Suprapubic skin (tissue), 4 donors: ENCODE data around the gene ATF2. TPM values are rescaled to one million over a fixed set of nuclear protein-coding genes. Genes with fewer than 3 reads are reported as not detected.

Experiments
- DNase-seq, 2 donors: peaks; one replicate each; pipeline ENCODE4 v3.0.0-alpha.2; 2019; ENCODE audit warnings: low spot score in 2 of 2
- H3K27ac ChIP-seq: fragments of 200-600 bp; sonication (generic); one replicate; pipeline ENCODE4 v1.5.1; 2019
- H3K27me3 ChIP-seq: fragments of 200-600 bp; sonication (generic); one replicate; pipeline ENCODE4 v1.5.1; 2019
- H3K36me3 ChIP-seq: fragments of 200-600 bp; sonication (generic); one replicate; pipeline ENCODE4 v1.5.1; 2019
- H3K4me1 ChIP-seq: fragments of 200-600 bp; sonication (generic); one replicate; pipeline ENCODE4 v1.5.1; 2019
- H3K4me3 ChIP-seq: fragments of 200-600 bp; sonication (generic); one replicate; pipeline ENCODE4 v1.5.1; 2019; ENCODE audit warnings: mild to moderate bottlenecking
- H3K9me3 ChIP-seq: fragments of 200-600 bp; sonication (generic); one replicate; pipeline ENCODE4 v1.5.1; 2019
- EP300 ChIP-seq: sonication (generic); formaldehyde crosslinking; IDR thresholded peaks from one replicate; pipeline ENCODE4 v1.6.1; 2017; ENCODE audit warnings: antibody characterized with exemption
- POLR2A ChIP-seq, 2 donors: fragments of 450-650 bp; IDR thresholded peaks; one replicate each; pipeline ENCODE4 v1.6.1; 2017; ENCODE audit warnings: antibody characterized with exemption in 2 of 2, mild to moderate bottlenecking in 2 of 2, moderate library complexity in 2 of 2
- POLR2AphosphoS5 ChIP-seq, 3 donors: sonication (generic); formaldehyde crosslinking; IDR thresholded peaks; one replicate each; pipeline ENCODE4 v1.6.1; 2017; ENCODE audit warnings: antibody characterized with exemption in 3 of 3
- WGBS: methylation state at CpG from one replicate; pipeline ENCODE4 v1.1.5; 2018; 5-methylcytosine and 5-hydroxymethylcytosine counted together
- total RNA-seq, 4 donors: library from RNA; depleted of rRNA; stranded (reverse); fragments of >200 nt; gene quantifications; one replicate each; pipeline ENCODE4 v1.1.0, GENCODE V29; 2016
- TF ChIP-seq, protein P1 (sequence below), 2 donors: fragments of 200-600 bp in 1 of 2; fragments of 450-650 bp in 1 of 2; sonication (generic) in 1 of 2; IDR thresholded peaks; one replicate each; pipeline ENCODE4 v1.5.1; 2016 to 2019; ENCODE audit warnings: antibody characterized with exemption in 2 of 2, mild to moderate bottlenecking in 1 of 2, moderate library complexity in 1 of 2

Gene ATF2
- total RNA-seq, 4 donors from 2014 or later = 22.3 to 46.9 (median 27.0) TPM

- WGBS = 88% methylated on average over 4 of the region's 4 CpGs
Observed at GRCh38 chr2:175066411-175066810, 101.6 kb downstream of the ATF2 start.

GRCh38 chr2:175064797-175065196 lies 103.2 kb downstream of the ATF2 start:
- H3K4me3 ChIP-seq = no peak overlapping the region
- no peaks in the 10 kb centered on the region for H3K36me3 ChIP-seq
- no peak overlapping the region for H3K27ac ChIP-seq
- no peak for DNase-seq
- WGBS = 96% methylated on average over 5 of the region's 5 CpGs
- no peaks in the 10 kb centered on the region for H3K27me3 ChIP-seq
- no peaks in the 10 kb centered on the region for H3K4me1 ChIP-seq
- no peaks in the 10 kb centered on the region for H3K9me3 ChIP-seq
- TF ChIP-seq POLR2A (IDR thresholded peaks at IDR 0.05) = no peak
- no peak for TF ChIP-seq EP300
- TF ChIP-seq POLR2AphosphoS5 (IDR thresholded peaks at IDR 0.05) = no peak
- TF ChIP-seq, protein P1, sequence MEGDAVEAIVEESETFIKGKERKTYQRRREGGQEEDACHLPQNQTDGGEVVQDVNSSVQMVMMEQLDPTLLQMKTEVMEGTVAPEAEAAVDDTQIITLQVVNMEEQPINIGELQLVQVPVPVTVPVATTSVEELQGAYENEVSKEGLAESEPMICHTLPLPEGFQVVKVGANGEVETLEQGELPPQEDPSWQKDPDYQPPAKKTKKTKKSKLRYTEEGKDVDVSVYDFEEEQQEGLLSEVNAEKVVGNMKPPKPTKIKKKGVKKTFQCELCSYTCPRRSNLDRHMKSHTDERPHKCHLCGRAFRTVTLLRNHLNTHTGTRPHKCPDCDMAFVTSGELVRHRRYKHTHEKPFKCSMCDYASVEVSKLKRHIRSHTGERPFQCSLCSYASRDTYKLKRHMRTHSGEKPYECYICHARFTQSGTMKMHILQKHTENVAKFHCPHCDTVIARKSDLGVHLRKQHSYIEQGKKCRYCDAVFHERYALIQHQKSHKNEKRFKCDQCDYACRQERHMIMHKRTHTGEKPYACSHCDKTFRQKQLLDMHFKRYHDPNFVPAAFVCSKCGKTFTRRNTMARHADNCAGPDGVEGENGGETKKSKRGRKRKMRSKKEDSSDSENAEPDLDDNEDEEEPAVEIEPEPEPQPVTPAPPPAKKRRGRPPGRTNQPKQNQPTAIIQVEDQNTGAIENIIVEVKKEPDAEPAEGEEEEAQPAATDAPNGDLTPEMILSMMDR (IDR thresholded peaks at IDR 0.05) = no peak

More at GRCh38 chr2:175066411-175066810, 101.6 kb downstream of the ATF2 start:
- H3K9me3 ChIP-seq = no peaks in the 10 kb centered on the region
- TF ChIP-seq POLR2A (IDR thresholded peaks at IDR 0.05) (no peak), POLR2AphosphoS5 (IDR thresholded peaks at IDR 0.05) (no peak), EP300 (no peak)
- TF ChIP-seq, protein P1 (IDR thresholded peaks at IDR 0.05) = no peak
- H3K4me1 ChIP-seq = no peaks in the 10 kb centered on the region
- peaks cover 4% of the 10 kb centered on the region for H3K36me3 ChIP-seq
- no peaks in the 10 kb centered on the region for H3K27me3 ChIP-seq
- no peak overlapping the region for H3K27ac ChIP-seq
- no peak overlapping the region for H3K4me3 ChIP-seq
- DNase-seq = no peak

DNA sequence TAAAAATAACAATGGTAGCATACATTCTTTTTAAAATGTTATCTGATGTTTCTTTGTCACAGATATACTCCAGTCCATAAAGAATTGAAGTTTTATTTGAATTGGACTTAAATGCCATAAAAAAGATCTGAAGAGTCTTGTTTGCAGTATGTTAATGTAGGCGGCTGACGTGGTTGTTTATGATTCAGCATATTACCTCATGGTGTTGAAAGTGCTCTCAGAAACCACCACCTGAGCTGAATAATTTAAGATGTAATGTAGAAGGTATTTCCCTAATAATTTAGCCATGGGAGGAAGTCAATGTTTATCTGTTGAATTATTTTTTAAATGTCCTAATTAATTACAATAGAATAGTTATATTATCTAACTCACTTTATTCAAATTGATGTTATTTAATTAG lies 104.3 kb downstream of the ATF2 start:
- TF ChIP-seq EP300 (no peak), POLR2AphosphoS5 (IDR thresholded peaks at IDR 0.05) (no peak), POLR2A (IDR thresholded peaks at IDR 0.05) (no peak)
- TF ChIP-seq, protein P1 (IDR thresholded peaks at IDR 0.05) = no peak
- no peak overlapping the region for H3K27ac ChIP-seq
- H3K27me3 ChIP-seq = no peaks in the 10 kb centered on the region
- no peaks in the 10 kb centered on the region for H3K4me1 ChIP-seq
- H3K9me3 ChIP-seq = no peaks in the 10 kb centered on the region
- WGBS = 92% methylated on average over 2 of the region's 2 CpGs
- no peak for DNase-seq
- H3K36me3 ChIP-seq = no peaks in the 10 kb centered on the region
- H3K4me3 ChIP-seq = no peak overlapping the region

DNA sequence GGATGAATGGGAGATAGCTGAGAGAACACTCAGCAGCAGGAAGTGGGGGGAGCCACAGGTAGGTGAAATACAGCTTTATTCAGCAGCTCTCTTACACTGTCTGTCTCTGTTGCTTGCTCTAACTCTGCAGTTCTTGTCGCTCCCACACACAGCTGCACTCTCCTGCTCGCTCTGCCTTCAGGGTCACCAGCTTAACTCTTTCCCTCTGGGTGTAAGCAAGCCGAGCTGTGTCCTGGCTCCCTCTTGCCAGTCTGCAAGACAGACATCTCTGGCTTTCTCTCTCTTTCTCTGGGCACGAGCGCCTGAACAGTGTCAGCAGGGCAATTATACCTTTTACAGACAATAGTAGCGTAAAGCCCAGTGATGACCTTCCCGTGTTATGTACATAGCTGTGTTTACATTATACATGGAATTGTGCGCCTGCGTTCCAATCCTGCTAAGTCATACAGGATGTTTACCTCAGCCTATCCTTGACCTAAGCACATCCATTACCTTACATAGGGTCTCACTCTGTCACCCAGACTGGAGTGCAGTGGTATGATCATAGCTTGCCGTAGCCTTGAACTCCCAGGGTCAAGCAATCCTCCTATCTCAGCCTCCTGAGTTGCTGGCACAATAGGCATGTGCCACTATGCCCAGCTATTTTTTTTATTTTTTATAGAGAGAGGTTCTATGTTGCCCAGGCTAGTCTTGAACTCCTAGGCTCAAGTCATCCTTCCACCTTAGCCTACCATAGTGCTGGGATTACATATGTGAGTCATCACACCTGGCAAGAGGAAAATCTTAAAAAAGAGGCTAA lies 105.0 kb downstream of the ATF2 start:
- Histone ChIP-seq H3K27me3 (no peaks in the 10 kb centered on the region), H3K9me3 (no peaks in the 10 kb centered on the region), H3K4me3 (no peak overlapping the region), H3K27ac (no peak overlapping the region), H3K4me1 (no peaks in the 10 kb centered on the region), H3K36me3 (no peaks in the 10 kb centered on the region)
- WGBS = 98% methylated on average over 10 of the region's 10 CpGs
- TF ChIP-seq POLR2A (IDR thresholded peaks at IDR 0.05) (no peak), POLR2AphosphoS5 (IDR thresholded peaks at IDR 0.05) (no peak), EP300 (no peak)
- TF ChIP-seq, protein P1 (IDR thresholded peaks at IDR 0.05) = no peak
- no peak for DNase-seq

DNA sequence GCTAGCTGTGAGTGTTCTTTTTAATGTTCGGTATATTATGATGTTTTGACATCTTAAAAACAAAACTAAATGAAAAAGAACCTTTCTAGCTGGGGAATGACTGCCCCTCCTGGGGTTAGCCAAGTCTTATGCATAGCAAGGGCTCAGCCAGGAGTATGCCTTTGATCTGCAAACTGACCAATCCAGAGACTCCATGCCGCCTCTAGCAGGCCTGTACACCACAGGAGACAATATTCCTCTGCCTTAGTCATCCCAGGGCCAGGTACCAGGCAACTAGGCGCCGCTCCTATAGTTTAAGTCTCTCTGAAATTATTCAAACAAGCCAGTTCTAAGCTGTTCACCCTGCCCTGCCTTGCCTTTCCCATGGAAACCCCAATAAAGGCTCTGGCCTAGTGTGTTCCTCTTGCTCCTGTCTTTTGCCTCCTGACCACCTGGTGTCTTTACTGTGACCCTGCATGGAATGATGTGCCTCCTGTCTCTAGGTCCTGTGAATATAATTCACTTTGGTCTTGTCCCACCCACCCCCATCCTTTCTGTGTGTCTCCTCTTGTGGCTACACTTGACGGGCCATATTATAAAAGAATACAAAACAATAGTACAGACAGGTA lies 110.8 kb downstream of the ATF2 start:
- DNase-seq = no peak
- H3K36me3 ChIP-seq = no peaks in the 10 kb centered on the region
- H3K4me1 ChIP-seq = no peaks in the 10 kb centered on the region
- WGBS = 94% methylated on average over 5 of the region's 5 CpGs
- no peak overlapping the region for H3K4me3 ChIP-seq
- TF ChIP-seq EP300 = no peak
- TF ChIP-seq POLR2A (IDR thresholded peaks at IDR 0.05) = no peak
- TF ChIP-seq, protein P1 (IDR thresholded peaks at IDR 0.05) = no peak
- TF ChIP-seq POLR2AphosphoS5 (IDR thresholded peaks at IDR 0.05) = no peak
- no peaks in the 10 kb centered on the region for H3K27me3 ChIP-seq
- H3K9me3 ChIP-seq = no peaks in the 10 kb centered on the region
- H3K27ac ChIP-seq = no peak overlapping the region
